ENCODE results near the gene EFEMP2.

EFEMP2 gene

GRCh38 chr11:65862941-65863888 is 9.4 kb downstream of the EFEMP2 start:
- Mint-ChIP-seq H3K9me3 (no peaks in the 10 kb centered on the region), H3K4me1 (ENCODE audit: low read depth in 2 of 2) (peaks cover 37 to 46% of the 10 kb centered on the region in 2 donors), H3K27ac (peak overlapping the region in 1 of 2 donors; percentile 69), H3K4me3 (peak overlapping the region in 1 of 2 donors; percentile 40), H3K36me3 (ENCODE audit: insufficient read depth) (peaks cover 62% of the 10 kb centered on the region), H3K27me3 (no peaks in the 10 kb centered on the region)
- ATAC-seq (replicated peaks): no peak
- DNase-seq: no peak

- Mint-ChIP-seq H3K36me3 (ENCODE audit: insufficient read depth) (peaks cover 72% of the 10 kb centered on the region), H3K4me1 (ENCODE audit: low read depth in 2 of 2) (peaks cover 37 to 46% of the 10 kb centered on the region in 2 donors), H3K27ac (peak overlapping the region in 1 of 2 donors; percentile 69), H3K27me3 (no peaks in the 10 kb centered on the region), H3K4me3 (peak overlapping the region in 1 of 2 donors; percentile 40), H3K9me3 (no peaks in the 10 kb centered on the region)
- ATAC-seq (replicated peaks): no peak
- no peak for DNase-seq
Measured at GRCh38 chr11:65862191-65862735, 10.3 kb downstream of the EFEMP2 start.

GRCh38 chr11:65861533-65862183 is 10.9 kb downstream of the EFEMP2 start:
- Mint-ChIP-seq H3K27ac (peak overlapping the region in 1 of 2 donors; percentile 92), H3K36me3 (ENCODE audit: insufficient read depth) (peaks cover 76% of the 10 kb centered on the region), H3K4me1 (ENCODE audit: low read depth in 2 of 2) (peaks cover 40 to 43% of the 10 kb centered on the region in 2 donors), H3K4me3 (peak overlapping the region; percentile 88 to 94), H3K27me3 (no peaks in the 10 kb centered on the region), H3K9me3 (no peaks in the 10 kb centered on the region)
- no peak for ATAC-seq (replicated peaks)
- DNase-seq: no peak

GRCh38 chr11:65861165-65861505 is 11.5 kb downstream of the EFEMP2 start:
- Mint-ChIP-seq H3K9me3 (no peaks in the 10 kb centered on the region), H3K4me3 (peak overlapping the region; percentile 88 to 94), H3K4me1 (ENCODE audit: low read depth in 2 of 2) (peaks cover 45 to 49% of the 10 kb centered on the region in 2 donors), H3K36me3 (ENCODE audit: insufficient read depth) (peaks cover 77% of the 10 kb centered on the region), H3K27ac (peak overlapping the region; percentile 79 to 92), H3K27me3 (no peaks in the 10 kb centered on the region)
- ATAC-seq (replicated peaks) (no peak), DNase-seq (no peak)

GRCh38 chr11:65860278-65861164 is 12.1 kb downstream of the EFEMP2 start, which contains the start of gene MUS81:
Gene MUS81 (plus strand): TSS chr11:65860433. CDS start chr11:65860754, 321 bp downstream.
- H3K9me3 Mint-ChIP-seq: no peaks in the 10 kb centered on the region
- ATAC-seq (replicated peaks) (peak; percentile 46), DNase-seq (peak; percentile 95 to 98 (median 96))
- peaks cover 78% of the 10 kb centered on the region for H3K36me3 Mint-ChIP-seq (ENCODE audit: insufficient read depth)
- no peaks in the 10 kb centered on the region for H3K27me3 Mint-ChIP-seq
- peak within 1 kb of the TSS; percentile 79 to 92 for H3K27ac Mint-ChIP-seq
- peak within 1 kb of the TSS; percentile 88 to 94 for H3K4me3 Mint-ChIP-seq
- peaks cover 49 to 55% of the 10 kb centered on the region in 2 donors for H3K4me1 Mint-ChIP-seq (ENCODE audit: low read depth in 2 of 2)

GRCh38 chr11:65859812-65860277 is 12.8 kb downstream of the EFEMP2 start:
- Mint-ChIP-seq H3K36me3 (ENCODE audit: insufficient read depth) (peaks cover 78% of the 10 kb centered on the region), H3K27ac (peak overlapping the region; percentile 79 to 92), H3K27me3 (no peaks in the 10 kb centered on the region), H3K9me3 (no peaks in the 10 kb centered on the region), H3K4me1 (ENCODE audit: low read depth in 2 of 2) (peaks cover 47 to 59% of the 10 kb centered on the region in 2 donors), H3K4me3 (peak overlapping the region; percentile 88 to 94)
- ATAC-seq (replicated peaks) (no peak), DNase-seq (peak in 1 of 3 experiments; percentile 38)

- Mint-ChIP-seq H3K27me3 (no peaks in the 10 kb centered on the region), H3K9me3 (no peaks in the 10 kb centered on the region), H3K27ac (peak overlapping the region; percentile 79 to 92), H3K36me3 (ENCODE audit: insufficient read depth) (peaks cover 78% of the 10 kb centered on the region), H3K4me3 (peak overlapping the region; percentile 88 to 94), H3K4me1 (ENCODE audit: low read depth in 2 of 2) (peaks cover 52 to 65% of the 10 kb centered on the region in 2 donors)
- ATAC-seq (replicated peaks) (peak; percentile 64), DNase-seq (peak; percentile 91 to 97 (median 95))
Measured at GRCh38 chr11:65859095-65859811, 13.3 kb downstream of the EFEMP2 start.

- Mint-ChIP-seq H3K4me1 (ENCODE audit: low read depth in 2 of 2) (peaks cover 57 to 69% of the 10 kb centered on the region in 2 donors), H3K27me3 (no peaks in the 10 kb centered on the region), H3K4me3 (peak overlapping the region; percentile 88 to 94), H3K27ac (peak overlapping the region; percentile 79 to 92), H3K36me3 (ENCODE audit: insufficient read depth) (peaks cover 80% of the 10 kb centered on the region), H3K9me3 (no peaks in the 10 kb centered on the region)
- no peak for DNase-seq
- no peak for ATAC-seq (replicated peaks)
Measured at GRCh38 chr11:65858681-65859087, 13.9 kb downstream of the EFEMP2 start.

GRCh38 chr11:65857853-65858680 is 14.5 kb downstream of the EFEMP2 start, which contains the start of gene CFL1:
Gene CFL1 (minus strand): TSS chr11:65858180. CDS start chr11:65858099, 81 bp downstream.
- Mint-ChIP-seq H3K36me3 (ENCODE audit: insufficient read depth) (peaks cover 80% of the 10 kb centered on the region), H3K4me3 (peak within 1 kb of the TSS; percentile 88 to 94), H3K27ac (peak within 1 kb of the TSS; percentile 79 to 92), H3K27me3 (no peaks in the 10 kb centered on the region), H3K4me1 (ENCODE audit: low read depth in 2 of 2) (peaks cover 60 to 69% of the 10 kb centered on the region in 2 donors), H3K9me3 (no peaks in the 10 kb centered on the region)
- DNase-seq (peak; percentile 93 to 95 (median 94)), ATAC-seq (replicated peaks) (peak; percentile 62)

GRCh38 chr11:65857500-65857852 is 15.1 kb downstream of the EFEMP2 start:
- peaks cover 77% of the 10 kb centered on the region for H3K36me3 Mint-ChIP-seq (ENCODE audit: insufficient read depth)

GRCh38 chr11:65856689-65857499 is 15.7 kb downstream of the EFEMP2 start:
- H3K4me1 Mint-ChIP-seq (ENCODE audit: low read depth in 2 of 2): peaks cover 56 to 62% of the 10 kb centered on the region in 2 donors
- DNase-seq: peak; percentile 79 to 81 (median 79)
- H3K36me3 Mint-ChIP-seq (ENCODE audit: insufficient read depth): peaks cover 80% of the 10 kb centered on the region
- peak overlapping the region; percentile 88 to 94 for H3K4me3 Mint-ChIP-seq
- peak overlapping the region; percentile 89 to 92 for H3K27ac Mint-ChIP-seq
- peak; percentile 9 for ATAC-seq (replicated peaks)
- no peaks in the 10 kb centered on the region for H3K27me3 Mint-ChIP-seq
- H3K9me3 Mint-ChIP-seq: no peaks in the 10 kb centered on the region

More at GRCh38 chr11:65857500-65857852, 15.1 kb downstream of the EFEMP2 start:
- no peaks in the 10 kb centered on the region for H3K9me3 Mint-ChIP-seq
- H3K27ac Mint-ChIP-seq: peak overlapping the region in 1 of 2 donors; percentile 92
- peak overlapping the region; percentile 88 to 94 for H3K4me3 Mint-ChIP-seq
- peaks cover 54 to 63% of the 10 kb centered on the region in 2 donors for H3K4me1 Mint-ChIP-seq (ENCODE audit: low read depth in 2 of 2)
- DNase-seq (peak; percentile 65 to 74 (median 66)), ATAC-seq (replicated peaks) (no peak)
- no peaks in the 10 kb centered on the region for H3K27me3 Mint-ChIP-seq
